MV-4-11 (cell line): ENCODE data around the gene KIF25.

Source experiments
- DNase-seq: peaks from one replicate; lab custom pipeline; 2025; lab: John Stamatoyannopoulos, UW

KIF25 gene

GRCh38 chr6:168035661-168036545 lies 38.4 kb downstream of the KIF25 start:
- DNase-seq, result no peak

GRCh38 chr6:168037242-168037641 lies 39.8 kb downstream of the KIF25 start:
- DNase-seq, result no peak

GRCh38 chr6:168037856-168038255 lies 40.4 kb downstream of the KIF25 start:
- no peak for DNase-seq

GRCh38 chr6:168038576-168039140 lies 41.2 kb downstream of the KIF25 start:
- no peak for DNase-seq

GRCh38 chr6:168039301-168039700 lies 41.8 kb downstream of the KIF25 start:
- DNase-seq, result no peak

- no peak for DNase-seq
Measured at GRCh38 chr6:168039849-168040248, 42.4 kb downstream of the KIF25 start.

- DNase-seq, result no peak
Measured at GRCh38 chr6:168040856-168041496, 43.5 kb downstream of the KIF25 start.

- DNase-seq, result no peak
Measured at GRCh38 chr6:168041928-168042327, 44.5 kb downstream of the KIF25 start.

GRCh38 chr6:168042426-168043192 lies 45.1 kb downstream of the KIF25 start:
- DNase-seq, result no peak

GRCh38 chr6:168043193-168043847 lies 45.8 kb downstream of the KIF25 start:
- DNase-seq, result no peak

- DNase-seq, result no peak
Measured at GRCh38 chr6:168043848-168044415, 46.5 kb downstream of the KIF25 start.

GRCh38 chr6:168044521-168045130 lies 47.2 kb downstream of the KIF25 start:
- DNase-seq, result no peak

- no peak for DNase-seq
Measured at GRCh38 chr6:168045141-168045691, 47.7 kb downstream of the KIF25 start.

GRCh38 chr6:168045706-168046620 lies 48.5 kb downstream of the KIF25 start:
- no peak for DNase-seq

- DNase-seq, result no peak
Measured at GRCh38 chr6:168046696-168047095, 49.2 kb downstream of the KIF25 start.

GRCh38 chr6:168047841-168048723 lies 50.6 kb downstream of the KIF25 start:
- no peak for DNase-seq

GRCh38 chr6:168048724-168049025 lies 51.2 kb downstream of the KIF25 start:
- no peak for DNase-seq

GRCh38 chr6:168049277-168049676 lies 51.8 kb downstream of the KIF25 start:
- DNase-seq, result peak; percentile 6
